ENCODE measurements around the gene ANKRD63. TPM values are rescaled to one million over a fixed set of nuclear protein-coding genes. Genes with fewer than 3 reads are reported as not detected.

Gene ANKRD63
- total and polyA plus RNA-seq, 2 of the 13 experiments (the other 11 are each of a cell fraction or from before 2014, with no cell fraction given), result not detected

DNA sequence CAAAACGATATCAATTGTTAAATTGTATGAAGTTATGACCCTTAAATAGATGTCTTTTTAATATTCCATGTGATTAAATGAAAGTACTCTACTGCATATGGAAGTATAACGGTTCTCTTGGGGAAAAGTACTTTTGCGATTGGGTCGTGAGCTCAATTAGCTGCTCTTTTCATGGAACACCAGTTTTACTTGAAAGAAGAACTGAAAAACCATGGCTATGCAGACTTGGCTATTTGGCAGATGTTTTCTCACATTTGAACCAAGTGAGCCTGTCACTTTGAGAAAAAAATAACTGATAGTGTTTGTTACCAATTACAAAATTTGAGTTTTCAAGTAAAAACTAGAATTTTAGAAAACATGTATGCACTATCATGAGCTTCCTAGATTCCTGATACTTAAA, 34.7 kb upstream of the ANKRD63 start:
- Histone ChIP-seq H3K9ac (ENCODE audit: insufficient read depth, low read depth, low read length) (no peak overlapping the region), H2AFZ (ENCODE audit: low read length) (no peak overlapping the region), H3K36me3 (replicated peaks in 1 of 2; ENCODE audit: control insufficient read depth in 1 of 2, insufficient read depth in 2 of 2, low read length in 2 of 2) (no peaks in the 10 kb centered on the region), H3K4me1 (ENCODE audit: insufficient read depth, low read length) (peaks cover 23% of the 10 kb centered on the region), H3K4me3 (replicated peaks in 1 of 3; ENCODE audit: insufficient read depth in 1 of 3, low read depth in 2 of 3, low read length in 3 of 3) (no peak overlapping the region), H3K4me2 (ENCODE audit: low read depth, low read length) (no peak overlapping the region), H3K27ac (ENCODE audit: extremely low read length, insufficient read depth, low read length) (no peak overlapping the region), H3K9me3 (ENCODE audit: low read length) (no peaks in the 10 kb centered on the region), H4K20me1 (ENCODE audit: insufficient read depth, low read length) (no peaks in the 10 kb centered on the region), H3K27me3 (ENCODE audit: control insufficient read depth in 1 of 2, insufficient read depth in 2 of 2, low read length in 2 of 2) (peaks cover 1 to 29% of the 10 kb centered on the region in 2 experiments; a peak in 2 of 5 replicates), H3K79me2 (ENCODE audit: insufficient read depth, low read length) (no peaks in the 10 kb centered on the region)
- ChIA-PET POLR2A (no interaction called here), CTCF (ENCODE audit: low intra/inter-chr PET ratio, low total read pairs) (no interaction called here)
- BruUV-seq (replicated peaks), result no TSS peak
- ATAC-seq (no peak), FAIRE-seq (no peak), DNase-seq (ENCODE audit: low spot score) (no peak)
- in situ Hi-C loops (cut with HindIII; ENCODE audit: extremely low pct_ligation_motif_present, low pct_unique_long_range_greater_than_20kb) (no loop called here), intact Hi-C loops (cut with micrococcal nuclease; ENCODE audit: unreplicated experiment) (no loop called here)
- WGBS (ENCODE audit: low lambda C conversion rate), result 15% methylated on average over 4 of the region's 4 CpGs
- TF ChIP-seq HNF4G (IDR thresholded peaks at IDR 0.05; ENCODE audit: borderline replicate concordance, low read depth, low read length) (no peak), HNF4G (CRISPR knock-in tag; IDR thresholded peaks at IDR 0.05; ENCODE audit: borderline replicate concordance, low read depth) (no peak), ETV6 (CRISPR knock-in tag; conservative IDR thresholded peaks at IDR 0.05) (no peak), KDM1A (CRISPR knock-in tag; IDR thresholded peaks at IDR 0.05) (no peak), ZNF841 (CRISPR knock-in tag; IDR thresholded peaks at IDR 0.05; ENCODE audit: borderline replicate concordance) (no peak), ZNF724P (CRISPR knock-in tag; IDR thresholded peaks at IDR 0.05; ENCODE audit: borderline replicate concordance) (no peak), ZSCAN9 (CRISPR knock-in tag; IDR thresholded peaks at IDR 0.05; ENCODE audit: borderline replicate concordance) (no peak), NR2F1 (CRISPR knock-in tag; IDR thresholded peaks at IDR 0.05) (no peak), ZNF761 (CRISPR knock-in tag; conservative IDR thresholded peaks at IDR 0.05) (no peak), HIVEP1 (CRISPR knock-in tag; IDR thresholded peaks at IDR 0.05) (no peak), POGZ (CRISPR knock-in tag; IDR thresholded peaks at IDR 0.05) (no peak), PAXIP1 (CRISPR knock-in tag; conservative IDR thresholded peaks at IDR 0.05) (no peak)
- TF ChIP-seq, protein P1, sequence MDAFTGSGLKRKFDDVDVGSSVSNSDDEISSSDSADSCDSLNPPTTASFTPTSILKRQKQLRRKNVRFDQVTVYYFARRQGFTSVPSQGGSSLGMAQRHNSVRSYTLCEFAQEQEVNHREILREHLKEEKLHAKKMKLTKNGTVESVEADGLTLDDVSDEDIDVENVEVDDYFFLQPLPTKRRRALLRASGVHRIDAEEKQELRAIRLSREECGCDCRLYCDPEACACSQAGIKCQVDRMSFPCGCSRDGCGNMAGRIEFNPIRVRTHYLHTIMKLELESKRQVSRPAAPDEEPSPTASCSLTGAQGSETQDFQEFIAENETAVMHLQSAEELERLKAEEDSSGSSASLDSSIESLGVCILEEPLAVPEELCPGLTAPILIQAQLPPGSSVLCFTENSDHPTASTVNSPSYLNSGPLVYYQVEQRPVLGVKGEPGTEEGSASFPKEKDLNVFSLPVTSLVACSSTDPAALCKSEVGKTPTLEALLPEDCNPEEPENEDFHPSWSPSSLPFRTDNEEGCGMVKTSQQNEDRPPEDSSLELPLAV (CRISPR knock-in tag; conservative IDR thresholded peaks at IDR 0.05; ENCODE audit: low read depth), result no peak
